Stomach smooth muscle (tissue), 2 donors: ENCODE measurements around the gene HOXB3.

Experiments used
- H3K27ac ChIP-seq: one replicate; pipeline ENCODE4 v1.7.0; 2013; ENCODE audit warnings: mild to moderate bottlenecking, low read length, inconsistent platforms
- H3K27me3 ChIP-seq, 2 donors: one replicate each; pipeline ENCODE4 v1.7.0; 2013; ENCODE audit warnings: low read length in 2 of 2; ENCODE audit not compliant: insufficient read depth in 2 of 2, control insufficient read depth in 1 of 2
- H3K36me3 ChIP-seq, 2 donors: one replicate each; pipeline ENCODE4 v1.7.0; 2013; ENCODE audit warnings: low read length in 2 of 2; ENCODE audit not compliant: control insufficient read depth in 2 of 2, insufficient read depth in 2 of 2
- H3K4me1 ChIP-seq: one replicate; pipeline ENCODE4 v1.7.0; 2013; ENCODE audit warnings: low read length; ENCODE audit not compliant: control insufficient read depth, insufficient read depth
- H3K4me3 ChIP-seq, 2 donors: one replicate each; pipeline ENCODE4 v1.7.0; 2013; ENCODE audit warnings: low read length in 2 of 2
- H3K9ac ChIP-seq, 2 donors: one replicate each; pipeline ENCODE4 v1.7.0; 2013; ENCODE audit warnings: low read length in 2 of 2, mild to moderate bottlenecking in 1 of 2
- H3K9me3 ChIP-seq, 2 donors: one replicate each; pipeline ENCODE4 v1.7.0; 2013; ENCODE audit warnings: low read length in 2 of 2; ENCODE audit not compliant: control insufficient read depth in 2 of 2
- donor health status: healthy.
- donor health status: Pancreatic carcinoma.

The HOXB3 gene

DNA sequence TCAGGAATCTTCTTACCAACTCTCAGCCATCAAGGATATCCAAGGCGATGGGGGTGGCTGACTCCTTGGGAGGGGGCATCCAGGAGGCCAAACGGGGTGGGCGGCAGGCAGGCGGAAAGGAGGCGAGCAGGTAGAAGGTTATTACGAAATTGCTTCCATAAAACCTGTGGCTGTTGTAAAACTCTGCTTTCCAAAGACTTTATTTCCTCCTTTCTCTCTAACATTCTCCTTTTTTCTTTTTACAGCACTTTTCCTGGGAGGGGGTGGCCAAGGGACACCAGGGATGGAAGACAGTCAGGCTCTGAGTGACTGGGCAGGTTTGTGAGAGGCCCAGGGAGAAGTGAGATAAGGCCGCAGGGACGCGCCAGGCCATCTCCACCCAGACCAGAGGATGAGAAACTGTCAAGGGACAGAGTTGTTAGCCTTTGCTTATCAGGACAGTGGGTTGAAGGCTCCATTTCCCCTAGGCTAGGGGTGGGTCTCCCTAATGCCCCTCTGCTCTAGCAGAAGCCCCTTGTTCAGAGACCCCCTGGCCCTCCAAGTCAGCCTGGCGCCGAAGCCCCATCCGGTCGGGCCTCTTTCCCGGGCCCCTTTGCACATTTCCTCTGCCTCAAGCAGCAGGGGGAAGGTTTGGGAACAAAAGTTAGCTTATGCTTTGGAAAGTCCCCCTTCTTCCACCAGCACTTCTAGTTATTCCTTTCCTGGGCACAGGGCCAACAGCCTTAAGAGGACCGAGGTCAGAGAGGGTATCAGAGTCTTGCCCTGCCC, 41.1 kb upstream of the HOXB3 start:
- Histone ChIP-seq H3K4me3 (no peak overlapping the region), H3K27me3 (peaks cover 90 to 98% of the 10 kb centered on the region in 2 donors)

DNA sequence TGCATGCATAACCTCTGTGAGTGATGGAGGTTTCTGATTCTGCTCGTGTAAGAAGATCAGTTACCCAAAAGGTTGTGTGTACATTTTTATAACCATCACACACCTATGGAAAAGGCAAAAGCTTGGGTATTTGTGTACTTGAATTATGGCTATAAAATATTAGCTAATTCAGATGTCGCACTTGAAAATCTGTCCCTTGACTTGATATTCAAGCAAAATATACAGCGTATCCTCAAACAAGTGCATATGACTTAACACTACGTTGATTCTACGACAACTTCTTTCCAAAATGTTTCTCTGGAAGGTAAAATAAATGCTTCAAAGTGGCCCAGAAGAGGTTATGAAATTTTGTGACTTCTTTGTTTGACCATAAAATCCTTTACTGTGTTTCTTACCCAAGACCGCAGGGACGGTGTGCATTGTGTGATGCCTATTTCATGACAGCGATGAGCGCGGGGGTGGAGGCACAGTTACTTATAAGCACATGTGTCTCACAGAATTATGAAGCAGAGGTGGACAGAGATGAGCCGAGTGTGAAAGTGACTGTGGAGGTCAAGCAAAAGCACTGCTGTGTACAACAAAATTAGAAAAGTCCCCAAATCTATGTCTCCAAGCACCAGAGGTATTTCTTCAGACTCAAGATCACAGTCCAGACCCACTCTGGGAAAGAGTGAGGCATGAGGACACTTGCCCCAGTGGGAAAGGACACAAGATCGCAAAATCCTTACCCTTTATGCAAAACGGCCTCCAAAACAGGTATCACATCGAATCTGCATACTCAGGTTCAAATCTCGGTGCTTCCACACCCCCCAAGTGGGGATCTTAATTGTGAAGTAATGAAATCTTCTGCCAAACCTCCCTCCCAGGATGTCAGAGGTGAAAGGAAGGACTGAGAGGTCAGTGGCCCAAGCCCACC, 40.2 kb upstream of the HOXB3 start:
- H3K4me3 ChIP-seq = no peak overlapping the region
- no peaks in the 10 kb centered on the region for H3K9me3 ChIP-seq
- H3K27ac ChIP-seq = no peak overlapping the region
- peaks cover 21% of the 10 kb centered on the region for H3K4me1 ChIP-seq
- peaks cover 88 to 98% of the 10 kb centered on the region in 2 donors for H3K27me3 ChIP-seq
- no peaks in the 10 kb centered on the region for H3K36me3 ChIP-seq
- no peak overlapping the region for H3K9ac ChIP-seq

More for the DNA sequence above, 41.1 kb upstream of the HOXB3 start:
- Histone ChIP-seq H3K27ac (no peak overlapping the region), H3K4me1 (peaks cover 13% of the 10 kb centered on the region), H3K9me3 (no peaks in the 10 kb centered on the region), H3K36me3 (no peaks in the 10 kb centered on the region), H3K9ac (no peak overlapping the region)

DNA sequence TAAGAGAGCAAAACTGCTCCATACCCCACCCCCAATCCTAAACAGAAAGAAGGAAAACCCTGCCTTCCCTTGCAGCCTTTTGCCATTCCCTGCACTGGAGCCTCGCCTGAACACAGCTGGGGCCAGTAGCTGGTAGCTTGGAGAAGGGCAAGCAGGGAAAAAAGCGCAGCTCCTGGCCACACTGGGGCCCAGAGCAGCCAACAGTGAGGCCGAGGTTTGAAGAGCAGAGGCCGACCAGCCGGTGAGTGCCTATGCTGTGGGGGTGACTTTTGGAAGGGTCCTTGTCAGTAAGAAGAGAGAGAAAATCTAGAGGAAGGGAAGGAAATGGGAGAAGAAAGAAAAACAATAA, 39.3 kb upstream of the HOXB3 start:
- peaks cover 26% of the 10 kb centered on the region for H3K4me1 ChIP-seq

DNA sequence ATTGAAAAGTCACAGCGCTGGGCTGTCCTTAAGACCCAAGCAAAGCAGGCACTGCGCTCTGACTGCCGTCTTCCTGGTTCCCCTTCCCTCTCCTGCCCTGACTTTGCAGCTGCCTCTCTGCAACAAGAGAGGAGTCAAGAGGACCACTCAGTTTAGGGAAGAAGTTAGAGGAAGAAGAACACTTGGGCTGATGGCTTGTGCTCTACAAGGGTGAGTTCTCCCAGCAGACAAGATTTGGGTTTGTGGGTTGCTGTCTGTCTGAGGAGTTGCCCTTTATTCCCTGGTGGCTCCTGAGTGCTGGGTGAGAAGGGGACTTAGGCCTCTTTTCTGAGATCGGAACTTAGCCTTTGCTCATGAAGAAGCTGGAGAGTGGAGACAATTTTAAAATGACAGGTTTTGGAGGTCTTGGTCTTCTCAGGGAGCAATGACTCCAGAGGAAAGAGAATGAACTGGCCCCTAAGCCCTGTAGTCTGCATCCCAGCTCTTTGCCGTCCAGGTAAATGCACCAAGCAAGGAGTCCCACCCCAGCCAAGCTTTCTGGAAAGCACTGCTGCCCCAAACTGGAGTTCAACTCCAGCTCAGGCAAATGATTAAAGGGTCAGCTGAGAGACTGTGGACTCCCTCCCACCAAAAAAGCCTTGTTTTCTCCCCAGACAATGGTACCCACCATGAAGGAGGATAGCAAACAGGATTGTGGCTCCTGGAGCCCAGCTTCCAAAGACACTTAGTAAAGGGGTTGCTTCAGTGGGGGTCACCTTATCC, 38.8 kb upstream of the HOXB3 start:
- Histone ChIP-seq H3K4me3 (no peak overlapping the region), H3K27me3 (peaks cover 89 to 98% of the 10 kb centered on the region in 2 donors), H3K27ac (no peak overlapping the region), H3K9me3 (no peaks in the 10 kb centered on the region), H3K9ac (no peak overlapping the region), H3K4me1 (peaks cover 25% of the 10 kb centered on the region), H3K36me3 (no peaks in the 10 kb centered on the region)

More for the DNA sequence above, 39.3 kb upstream of the HOXB3 start:
- Histone ChIP-seq H3K27ac (no peak overlapping the region), H3K27me3 (peaks cover 87 to 98% of the 10 kb centered on the region in 2 donors), H3K4me3 (no peak overlapping the region), H3K9ac (no peak overlapping the region), H3K36me3 (no peaks in the 10 kb centered on the region), H3K9me3 (no peaks in the 10 kb centered on the region)

DNA sequence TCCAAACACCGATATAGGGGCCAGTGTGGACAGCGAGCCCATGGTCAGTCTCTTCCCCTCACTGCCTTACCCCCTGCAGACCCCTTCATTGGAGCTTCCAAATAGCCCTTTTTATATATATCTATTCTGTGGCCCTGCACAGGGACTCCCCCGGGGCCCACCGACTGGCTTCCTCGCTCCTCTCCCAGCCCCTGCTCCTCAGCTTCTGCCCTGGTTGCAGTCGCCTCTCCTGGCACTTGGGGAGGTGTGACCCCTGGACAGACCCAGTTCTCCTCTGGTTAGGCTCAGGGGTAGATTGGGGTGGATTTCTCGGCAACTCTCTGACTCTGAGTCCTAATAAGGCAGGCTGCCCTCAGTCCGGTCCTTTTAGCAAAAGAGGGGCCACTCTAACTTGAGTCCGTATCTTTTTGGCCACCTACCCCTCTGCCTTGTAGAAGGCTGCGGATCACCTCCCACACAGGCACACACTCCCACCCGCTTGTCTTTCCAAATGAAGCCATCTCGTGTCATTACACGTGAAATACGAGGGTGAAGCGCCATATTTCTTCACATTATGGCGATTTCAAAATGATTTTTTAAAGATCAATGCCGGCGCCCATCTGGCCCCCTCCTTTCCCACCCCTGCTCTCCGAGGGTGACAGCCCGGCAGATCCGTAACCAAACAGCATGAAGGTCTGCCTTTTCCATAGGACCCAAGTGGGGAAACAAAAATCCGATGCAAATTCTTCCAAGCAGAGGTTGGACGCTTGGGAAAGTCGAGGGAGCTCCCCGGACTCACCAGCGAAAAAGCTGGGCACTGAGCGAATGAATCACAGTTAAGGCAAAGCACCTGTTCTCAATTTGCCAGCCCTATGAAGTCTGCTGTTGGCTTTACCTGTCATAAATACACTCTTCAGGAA, 37.8 kb upstream of the HOXB3 start:
- Histone ChIP-seq H3K27me3 (peaks cover 91 to 98% of the 10 kb centered on the region in 2 donors), H3K4me1 (peaks cover 22% of the 10 kb centered on the region), H3K27ac (no peak overlapping the region), H3K9me3 (no peaks in the 10 kb centered on the region), H3K4me3 (no peak overlapping the region), H3K36me3 (no peaks in the 10 kb centered on the region), H3K9ac (no peak overlapping the region)

DNA sequence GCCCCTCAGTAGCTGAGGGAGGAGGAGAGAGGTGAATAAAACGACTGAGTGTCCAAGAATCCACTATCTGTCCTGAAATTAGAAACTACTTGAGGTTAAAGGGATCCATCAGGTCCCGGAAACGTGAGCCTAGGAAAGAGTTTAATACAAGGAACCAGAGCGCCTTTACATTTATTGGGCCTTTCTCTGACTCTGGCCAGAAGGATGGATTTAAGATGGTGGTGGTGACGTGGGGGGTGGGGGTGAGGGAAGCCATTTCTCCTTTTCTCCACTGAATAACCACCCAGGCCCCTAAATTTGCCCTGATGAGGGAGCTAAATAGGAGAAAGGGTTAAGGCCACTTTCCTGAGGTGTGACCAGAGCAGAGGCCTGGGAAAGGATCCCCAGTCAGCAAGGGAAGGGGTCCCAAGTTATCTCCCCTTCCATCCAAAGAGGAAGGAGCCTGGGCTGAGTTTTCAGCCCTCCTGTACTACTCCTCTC, 37.1 kb upstream of the HOXB3 start:
- Histone ChIP-seq H3K27ac (no peak overlapping the region), H3K9ac (no peak overlapping the region), H3K4me3 (no peak overlapping the region), H3K36me3 (no peaks in the 10 kb centered on the region), H3K9me3 (no peaks in the 10 kb centered on the region), H3K27me3 (peaks cover 91 to 97% of the 10 kb centered on the region in 2 donors), H3K4me1 (peaks cover 22% of the 10 kb centered on the region)

DNA sequence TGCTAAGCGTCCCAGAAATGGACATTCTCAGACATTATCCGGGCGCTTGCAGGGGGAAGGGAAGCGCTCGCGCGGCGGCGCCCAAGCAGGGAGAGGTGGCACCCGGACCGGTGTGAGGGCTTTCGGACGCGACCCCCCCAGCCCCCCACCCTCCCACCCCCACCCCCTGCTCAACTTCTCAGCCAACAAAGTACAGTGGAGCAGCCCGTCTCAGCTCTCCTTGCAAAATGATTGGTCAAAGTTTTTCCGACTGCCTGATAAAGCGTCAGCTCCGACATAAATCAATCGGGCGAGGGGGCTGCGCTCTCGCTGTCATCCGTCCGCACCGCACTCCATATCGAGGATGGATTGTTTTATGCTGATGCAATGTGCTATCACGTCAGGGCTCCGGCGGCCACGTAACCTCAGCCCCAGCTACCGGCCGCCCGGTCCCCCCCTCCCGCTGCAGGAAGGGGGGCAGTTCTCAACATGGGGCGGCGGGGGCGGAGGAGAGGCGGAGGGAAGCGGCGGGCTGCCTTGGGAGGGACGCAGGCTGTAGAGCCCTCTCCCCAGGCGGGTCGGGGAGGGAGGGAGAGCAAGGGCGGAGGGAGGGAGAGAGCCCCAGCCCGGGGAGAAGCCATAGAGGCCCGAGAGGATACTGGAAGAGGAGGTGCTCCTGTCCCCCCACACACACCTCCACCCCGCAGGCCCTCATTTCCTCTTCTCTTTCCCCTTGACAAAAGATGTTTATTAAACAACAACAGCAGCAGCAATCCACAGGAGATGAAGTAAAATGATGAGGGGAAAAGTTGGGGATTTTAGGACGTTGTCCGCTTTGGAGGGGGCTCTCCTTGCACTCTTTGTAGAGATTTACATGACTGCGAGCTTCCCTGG, 36.4 kb upstream of the HOXB3 start, which contains the start of gene HOXB9:
TSS of gene HOXB9 (minus strand) at position 114 of the 873 bp plus-strand sequence. CDS start at position 25, 89 bp downstream.
- no peaks in the 10 kb centered on the region for H3K36me3 ChIP-seq
- peaks cover 22% of the 10 kb centered on the region for H3K4me1 ChIP-seq
- peak within 1 kb of the TSS in 1 of 2 donors; percentile 61 for H3K4me3 ChIP-seq
- H3K9ac ChIP-seq = no peak within 1 kb of the TSS
- H3K27me3 ChIP-seq = peaks cover 91 to 97% of the 10 kb centered on the region in 2 donors
- no peaks in the 10 kb centered on the region for H3K9me3 ChIP-seq
- H3K27ac ChIP-seq = no peak within 1 kb of the TSS

DNA sequence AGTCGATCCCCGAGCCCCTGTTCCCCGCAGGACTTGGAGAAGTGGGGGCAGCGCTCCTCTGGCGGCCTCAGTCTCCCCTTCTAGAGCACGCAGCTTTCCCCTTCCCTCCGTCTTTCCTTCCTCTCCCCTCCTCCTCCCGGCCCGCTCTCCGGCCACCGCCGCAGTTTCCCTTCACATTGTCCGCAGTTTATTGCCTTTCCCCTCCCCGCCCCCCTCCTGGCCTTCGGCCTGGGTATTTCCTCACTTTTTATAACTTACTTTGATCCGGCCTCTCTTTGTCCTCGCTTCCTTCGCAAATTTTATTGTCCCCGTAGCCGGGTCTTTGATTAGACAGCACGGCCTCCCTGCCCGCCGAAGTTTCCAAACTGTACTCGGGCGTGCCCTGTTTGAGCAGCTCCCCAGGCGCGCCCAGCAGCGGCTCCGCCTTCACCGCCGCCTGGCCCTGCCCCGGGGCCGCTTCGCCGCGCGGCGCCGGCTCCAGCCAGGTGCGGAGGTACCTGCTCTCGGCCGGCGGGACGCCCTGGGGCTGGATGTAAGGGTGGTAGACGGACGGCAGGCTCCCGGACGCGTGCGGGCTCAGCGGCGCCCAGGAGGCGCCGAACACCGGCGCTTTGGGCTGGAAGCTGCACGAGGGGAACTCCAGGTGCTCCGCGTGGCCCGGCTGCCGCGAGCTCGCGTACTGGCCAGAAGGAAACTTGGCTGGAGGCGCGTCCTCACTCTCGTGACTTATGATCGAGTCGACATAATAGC, 35.6 kb upstream of the HOXB3 start:
- peak overlapping the region in 1 of 2 donors; percentile 61 for H3K4me3 ChIP-seq

More for the DNA sequence above, 35.6 kb upstream of the HOXB3 start:
- H3K4me1 ChIP-seq = peaks cover 22% of the 10 kb centered on the region
- no peak overlapping the region for H3K27ac ChIP-seq
- no peaks in the 10 kb centered on the region for H3K36me3 ChIP-seq
- H3K9me3 ChIP-seq = no peaks in the 10 kb centered on the region
- H3K27me3 ChIP-seq = peaks cover 91 to 97% of the 10 kb centered on the region in 2 donors
- no peak overlapping the region for H3K9ac ChIP-seq
